Glutamatergic neuron (in vitro differentiated cells): ENCODE measurements around the gene STRBP. TPM values are rescaled to one million over a fixed set of nuclear protein-coding genes. Genes with fewer than 3 reads are reported as not detected.
A peak's percentile ranks its signal among the peaks of the same experiment; 100 is the strongest.

Experiments
- DNase-seq: peaks from one replicate; pipeline ENCODE4 v3.0.0; 2022
- H3K27ac Mint-ChIP-seq: one replicate; pipeline ENCODE4 v1.8.0; 2020; ENCODE audit warnings: mild to moderate bottlenecking, mixed read lengths, inconsistent platforms; ENCODE audit not compliant: unreplicated experiment
- H3K27me3 Mint-ChIP-seq: one replicate; pipeline ENCODE4 v1.8.0; 2020; ENCODE audit warnings: mild to moderate bottlenecking, moderate library complexity, mixed read lengths, inconsistent platforms; ENCODE audit not compliant: unreplicated experiment
- H3K36me3 Mint-ChIP-seq: one replicate; pipeline ENCODE4 v1.8.0; 2020; ENCODE audit warnings: mild to moderate bottlenecking, mixed read lengths, inconsistent platforms; ENCODE audit not compliant: unreplicated experiment
- H3K4me1 Mint-ChIP-seq: one replicate; pipeline ENCODE4 v1.8.0; 2020; ENCODE audit warnings: mild to moderate bottlenecking, low read depth, mixed read lengths, inconsistent platforms; ENCODE audit not compliant: unreplicated experiment
- H3K4me3 Mint-ChIP-seq: one replicate; pipeline ENCODE4 v1.8.0; 2020; ENCODE audit warnings: mild to moderate bottlenecking, mixed read lengths, inconsistent platforms; ENCODE audit not compliant: unreplicated experiment
- H3K9me3 Mint-ChIP-seq: one replicate; pipeline ENCODE4 v1.8.0; 2020; ENCODE audit warnings: mild to moderate bottlenecking, moderate library complexity, mixed read lengths, inconsistent platforms; ENCODE audit not compliant: unreplicated experiment
- total RNA-seq: library from RNA; stranded (reverse); fragmentation: NEBNext Ultra II Directional; extraction: Animal tissue kit (Norgen Biotek cat#: 25700); gene quantifications from one replicate; pipeline ENCODE4 v1.2.1, GENCODE V29; 2021; ENCODE audit not compliant: unreplicated experiment
- TF ChIP-seq, protein P1 (sequence below): fragments of 200-600 bp; sonication (generic); IDR thresholded peaks from one replicate; pipeline ENCODE4 v1.5.0; 2021; ENCODE audit not compliant: partially characterized antibody, unreplicated experiment

Gene STRBP
- total RNA-seq, 1 donor from 2014 or later: 111 TPM

DNA sequence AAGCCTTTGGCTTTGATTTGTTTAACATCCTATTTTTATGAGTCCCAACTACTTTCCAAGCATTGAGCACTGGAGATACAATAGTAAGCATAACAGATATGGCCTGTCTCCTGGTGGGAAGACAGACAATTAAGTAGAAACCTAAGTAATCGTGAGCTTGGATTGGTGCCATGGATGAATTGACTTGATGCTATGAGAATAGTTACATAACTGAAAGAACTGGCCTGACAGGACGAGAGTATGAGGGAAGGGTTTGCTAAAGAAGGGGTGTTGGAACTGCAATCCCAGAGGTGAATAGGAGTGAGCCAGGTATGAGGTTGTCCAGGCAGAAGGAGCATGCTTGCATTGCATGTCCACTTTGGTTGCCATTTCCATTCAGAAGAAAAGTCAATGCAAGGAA lies 182.5 kb downstream of the STRBP start:
- no peaks in the 10 kb centered on the region for H3K9me3 Mint-ChIP-seq
- no peak for DNase-seq
- no peaks in the 10 kb centered on the region for H3K27me3 Mint-ChIP-seq
- TF ChIP-seq, protein P1, sequence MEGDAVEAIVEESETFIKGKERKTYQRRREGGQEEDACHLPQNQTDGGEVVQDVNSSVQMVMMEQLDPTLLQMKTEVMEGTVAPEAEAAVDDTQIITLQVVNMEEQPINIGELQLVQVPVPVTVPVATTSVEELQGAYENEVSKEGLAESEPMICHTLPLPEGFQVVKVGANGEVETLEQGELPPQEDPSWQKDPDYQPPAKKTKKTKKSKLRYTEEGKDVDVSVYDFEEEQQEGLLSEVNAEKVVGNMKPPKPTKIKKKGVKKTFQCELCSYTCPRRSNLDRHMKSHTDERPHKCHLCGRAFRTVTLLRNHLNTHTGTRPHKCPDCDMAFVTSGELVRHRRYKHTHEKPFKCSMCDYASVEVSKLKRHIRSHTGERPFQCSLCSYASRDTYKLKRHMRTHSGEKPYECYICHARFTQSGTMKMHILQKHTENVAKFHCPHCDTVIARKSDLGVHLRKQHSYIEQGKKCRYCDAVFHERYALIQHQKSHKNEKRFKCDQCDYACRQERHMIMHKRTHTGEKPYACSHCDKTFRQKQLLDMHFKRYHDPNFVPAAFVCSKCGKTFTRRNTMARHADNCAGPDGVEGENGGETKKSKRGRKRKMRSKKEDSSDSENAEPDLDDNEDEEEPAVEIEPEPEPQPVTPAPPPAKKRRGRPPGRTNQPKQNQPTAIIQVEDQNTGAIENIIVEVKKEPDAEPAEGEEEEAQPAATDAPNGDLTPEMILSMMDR: no peak
- H3K4me1 Mint-ChIP-seq: no peaks in the 10 kb centered on the region
- H3K4me3 Mint-ChIP-seq: no peak overlapping the region
- H3K27ac Mint-ChIP-seq: no peak overlapping the region
- no peaks in the 10 kb centered on the region for H3K36me3 Mint-ChIP-seq

DNA sequence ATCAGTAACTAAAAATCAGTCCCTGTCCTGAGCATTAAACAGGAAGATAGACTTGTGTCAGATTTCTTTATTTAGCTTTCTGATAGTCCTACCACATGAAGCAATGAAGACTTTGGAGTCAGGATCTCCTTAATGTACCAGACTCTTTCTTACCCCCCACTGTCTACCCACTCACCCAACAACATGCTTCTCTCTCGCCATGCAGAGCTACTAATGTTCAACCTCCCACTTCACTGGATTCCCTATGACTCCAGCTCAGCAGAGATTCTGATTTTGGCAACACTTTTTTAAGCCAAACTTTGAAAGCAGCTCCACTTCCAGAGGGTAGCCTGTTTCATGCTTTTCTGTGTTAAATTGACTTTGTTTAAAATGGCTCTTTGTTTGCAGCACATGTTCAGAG lies 184.1 kb downstream of the STRBP start:
- H3K4me1 Mint-ChIP-seq: no peaks in the 10 kb centered on the region
- no peak overlapping the region for H3K4me3 Mint-ChIP-seq
- no peaks in the 10 kb centered on the region for H3K36me3 Mint-ChIP-seq
- TF ChIP-seq, protein P1: no peak
- no peak for DNase-seq
- H3K9me3 Mint-ChIP-seq: no peaks in the 10 kb centered on the region
- H3K27me3 Mint-ChIP-seq: no peaks in the 10 kb centered on the region
- no peak overlapping the region for H3K27ac Mint-ChIP-seq

DNA sequence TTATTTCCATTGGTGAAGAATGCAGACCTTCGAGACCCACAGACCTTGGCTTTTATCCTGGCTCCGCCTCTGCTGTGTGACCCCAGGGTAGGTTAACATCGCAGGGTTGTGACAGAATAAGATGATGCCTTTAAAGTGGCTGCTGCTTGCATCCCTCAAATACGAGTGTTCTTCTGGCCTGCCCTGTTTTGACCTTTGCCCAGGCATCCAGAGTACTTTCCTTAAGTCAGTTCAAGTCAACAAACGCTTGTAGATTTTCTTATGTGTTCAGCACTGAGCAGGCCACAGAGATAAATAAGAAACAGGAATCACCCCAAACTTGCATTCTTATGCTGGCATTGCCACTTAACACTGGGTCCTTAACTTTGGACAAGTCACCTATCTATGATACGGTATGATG lies 184.7 kb downstream of the STRBP start:
- Mint-ChIP-seq H3K27me3 (no peaks in the 10 kb centered on the region), H3K9me3 (no peaks in the 10 kb centered on the region)

DNA sequence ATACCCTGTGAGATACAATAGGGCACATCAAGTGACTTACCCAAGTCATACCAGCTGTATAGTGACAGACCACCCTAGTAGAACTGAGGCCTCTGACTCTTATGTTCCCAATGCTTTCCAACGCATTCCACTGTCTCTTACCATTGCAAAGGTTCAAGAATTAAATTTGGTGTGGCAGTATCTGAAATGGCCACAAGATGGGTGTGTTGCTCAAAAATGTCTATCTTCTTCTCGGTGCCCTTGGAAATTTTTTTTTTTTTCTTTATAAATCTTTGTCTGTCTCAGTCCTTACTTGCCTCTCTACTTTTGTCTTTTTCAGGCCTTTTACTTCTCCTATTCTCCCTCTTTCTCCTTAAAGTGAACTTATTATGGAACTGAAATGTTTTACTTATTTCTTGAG lies 186.6 kb downstream of the STRBP start:
- H3K4me3 Mint-ChIP-seq: no peak overlapping the region
- no peaks in the 10 kb centered on the region for H3K27me3 Mint-ChIP-seq
- H3K9me3 Mint-ChIP-seq: no peaks in the 10 kb centered on the region
- DNase-seq: no peak
- no peaks in the 10 kb centered on the region for H3K4me1 Mint-ChIP-seq
- TF ChIP-seq, protein P1: peak; percentile 69
- H3K27ac Mint-ChIP-seq: no peak overlapping the region
- no peaks in the 10 kb centered on the region for H3K36me3 Mint-ChIP-seq

More for the DNA sequence above, 184.7 kb downstream of the STRBP start:
- H3K4me1 Mint-ChIP-seq: no peaks in the 10 kb centered on the region
- H3K27ac Mint-ChIP-seq: no peak overlapping the region
- H3K4me3 Mint-ChIP-seq: no peak overlapping the region
- TF ChIP-seq, protein P1: no peak
- DNase-seq: no peak
- no peaks in the 10 kb centered on the region for H3K36me3 Mint-ChIP-seq

DNA sequence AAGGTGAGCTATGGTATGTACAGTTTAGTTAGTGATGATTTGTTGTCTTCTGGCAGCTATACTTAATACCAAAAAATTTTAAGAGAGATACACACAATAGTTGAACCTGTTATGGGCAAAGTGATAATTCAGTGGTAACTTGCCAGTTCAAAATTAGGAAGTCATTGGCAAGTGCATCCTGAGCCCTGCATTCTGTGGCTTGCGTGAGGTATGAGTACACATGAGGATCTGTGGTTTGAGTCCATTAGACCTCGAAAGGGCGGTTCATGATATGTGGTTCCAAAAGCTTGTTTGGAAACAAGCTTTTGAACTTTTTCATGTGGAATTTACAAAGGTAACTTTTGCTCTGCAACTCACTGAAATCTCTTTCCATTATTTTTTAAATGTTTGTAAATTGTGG lies 187.9 kb downstream of the STRBP start:
- Mint-ChIP-seq H3K4me3 (no peak overlapping the region), H3K27ac (no peak overlapping the region), H3K36me3 (no peaks in the 10 kb centered on the region), H3K4me1 (no peaks in the 10 kb centered on the region), H3K27me3 (no peaks in the 10 kb centered on the region), H3K9me3 (no peaks in the 10 kb centered on the region)
- DNase-seq: no peak
- TF ChIP-seq, protein P1: no peak
